H9 (cell line): ENCODE results near the gene CAMTA1. TPM values are rescaled to one million over a fixed set of nuclear protein-coding genes. Genes with fewer than 3 reads are reported as not detected.

ENCODE experiments used
- DNase-seq: peaks from one replicate; pipeline ENCODE4 v3.0.0-alpha.2; 2017
- H2AFZ ChIP-seq: one replicate; pipeline ENCODE4 v1.6.1; 2013; ENCODE audit warnings: mild to moderate bottlenecking, low read length, control low read depth, moderate library complexity
- H2AK5ac ChIP-seq: 2 replicates; pipeline ENCODE4 v1.6.1; 2013; ENCODE audit warnings: low read length, control low read depth, mixed read lengths; ENCODE audit not compliant: insufficient read length
- H2BK120ac ChIP-seq: one replicate; pipeline ENCODE4 v1.6.1; 2013; ENCODE audit warnings: low read depth, mild to moderate bottlenecking, low read length, control low read depth, inconsistent platforms; ENCODE audit not compliant: poor library complexity, severe bottlenecking
- H2BK12ac ChIP-seq: 2 replicates; pipeline ENCODE4 v1.6.1; 2013; ENCODE audit warnings: low read length, control low read depth, mixed read lengths, low read depth; ENCODE audit not compliant: insufficient read length
- H2BK15ac ChIP-seq: 2 replicates; pipeline ENCODE4 v1.6.1; 2013; ENCODE audit warnings: low read depth, low read length, control low read depth
- H2BK20ac ChIP-seq: one replicate; pipeline ENCODE4 v1.6.1; 2013; ENCODE audit warnings: low read depth, mild to moderate bottlenecking, low read length, control low read depth, inconsistent platforms; ENCODE audit not compliant: poor library complexity, severe bottlenecking
- H2BK5ac ChIP-seq: 2 replicates; pipeline ENCODE4 v1.6.1; 2013; ENCODE audit warnings: low read length, control low read depth, mixed read lengths; ENCODE audit not compliant: insufficient read length
- H3K14ac ChIP-seq: 2 replicates; pipeline ENCODE4 v1.6.1; 2013; ENCODE audit warnings: low read length, control low read depth; ENCODE audit not compliant: insufficient read depth
- H3K18ac ChIP-seq: 2 replicates; pipeline ENCODE4 v1.6.1; 2013; ENCODE audit warnings: low read depth, mild to moderate bottlenecking, mixed read lengths, low read length, control low read depth; ENCODE audit not compliant: insufficient read length
- H3K23ac ChIP-seq: 2 replicates; pipeline ENCODE4 v1.6.1; 2013; ENCODE audit warnings: low read length, control low read depth, mixed read lengths, low read depth; ENCODE audit not compliant: insufficient read length
- H3K23me2 ChIP-seq: 2 replicates; pipeline ENCODE4 v1.6.1; 2013; ENCODE audit warnings: low read depth, mild to moderate bottlenecking, mixed read lengths, low read length, control low read depth; ENCODE audit not compliant: insufficient read length, poor library complexity, severe bottlenecking
- H3K27ac ChIP-seq: 2 replicates; pipeline ENCODE4 v1.5.1; 2013; ENCODE audit warnings: low read length, control low read depth, mixed read lengths, low read depth; ENCODE audit not compliant: insufficient read length
- H3K27me3 ChIP-seq: 2 replicates; pipeline ENCODE4 v1.6.1; 2013; ENCODE audit warnings: low read length, control low read depth, inconsistent platforms; ENCODE audit not compliant: insufficient read depth
- H3K4ac ChIP-seq: 2 replicates; pipeline ENCODE4 v1.6.1; 2013; ENCODE audit warnings: low read depth, mild to moderate bottlenecking, control low read depth, inconsistent platforms, low read length, moderate library complexity
- H3K4me1 ChIP-seq: 2 replicates; pipeline ENCODE4 v1.6.1; 2013; ENCODE audit warnings: low read length, control low read depth, inconsistent platforms; ENCODE audit not compliant: insufficient read depth
- H3K4me2 ChIP-seq: 2 replicates; pipeline ENCODE4 v1.6.1; 2013; ENCODE audit warnings: low read length, control low read depth, mixed read lengths; ENCODE audit not compliant: insufficient read length, insufficient read depth
- H3K56ac ChIP-seq: 2 replicates; pipeline ENCODE4 v1.6.1; 2013; ENCODE audit warnings: low read depth, mild to moderate bottlenecking, mixed read lengths, low read length, control low read depth; ENCODE audit not compliant: insufficient read length
- H3K79me1 ChIP-seq: 2 replicates; pipeline ENCODE4 v1.6.1; 2013; ENCODE audit warnings: low read depth, mild to moderate bottlenecking, moderate library complexity, low read length, control low read depth, inconsistent platforms; ENCODE audit not compliant: insufficient read depth, poor library complexity, severe bottlenecking
- H3K79me2 ChIP-seq: 2 replicates; pipeline ENCODE4 v1.6.1; 2013; ENCODE audit warnings: low read length, control low read depth, inconsistent platforms; ENCODE audit not compliant: insufficient read depth
- H3K9ac ChIP-seq: 2 replicates; pipeline ENCODE4 v1.6.1; 2013; ENCODE audit warnings: low read length, control low read depth, mixed read lengths; ENCODE audit not compliant: insufficient read length; ENCODE audit errors: extremely low read depth
- H3K9me3 ChIP-seq: one replicate; pipeline ENCODE4 v1.6.1; 2013; ENCODE audit warnings: low read depth, low read length, inconsistent platforms; ENCODE audit not compliant: control insufficient read depth
- H3T11ph ChIP-seq: one replicate; pipeline ENCODE4 v1.6.1; 2013; ENCODE audit warnings: mild to moderate bottlenecking, low read length, control low read depth, inconsistent platforms
- H4K20me1 ChIP-seq: one replicate; pipeline ENCODE4 v1.6.1; 2013; ENCODE audit not compliant: control insufficient read depth, insufficient read length, insufficient read depth
- H4K5ac ChIP-seq: 2 replicates; pipeline ENCODE4 v1.6.1; 2013; ENCODE audit warnings: low read depth, mild to moderate bottlenecking, mixed read lengths, low read length, control low read depth; ENCODE audit not compliant: insufficient read length
- H4K8ac ChIP-seq: replicated peaks from 2 replicates; pipeline ENCODE4 v1.6.1; 2013; ENCODE audit warnings: low read length, control low read depth, mixed read lengths, low read depth; ENCODE audit not compliant: insufficient read length
- H4K91ac ChIP-seq: 2 replicates; pipeline ENCODE4 v1.6.1; 2013; ENCODE audit warnings: low read depth, mild to moderate bottlenecking, moderate library complexity, mixed read lengths, low read length, control low read depth; ENCODE audit not compliant: insufficient read length
- H3K27ac Mint-ChIP-seq, 3 experiments: 2 replicates in 2 of 3; 3 replicates in 1 of 3; pipeline ENCODE4 v1.8.0; 2020 to 2021; ENCODE audit warnings: mixed read lengths in 3 of 3, mild to moderate bottlenecking in 1 of 3, moderate library complexity in 1 of 3
- H3K27me3 Mint-ChIP-seq: 2 replicates; pipeline ENCODE4 v1.8.0; 2021; ENCODE audit warnings: low read depth, mild to moderate bottlenecking, moderate library complexity, mixed read lengths
- H3K36me3 Mint-ChIP-seq, 3 experiments: 2 replicates in 2 of 3; 3 replicates in 1 of 3; pipeline ENCODE4 v1.8.0; 2020 to 2021; ENCODE audit warnings: low read depth in 3 of 3, mixed read lengths in 3 of 3; ENCODE audit not compliant: insufficient read depth in 1 of 3
- H3K4me1 Mint-ChIP-seq, 2 experiments: 2 replicates each; pipeline ENCODE4 v1.8.0; 2020; ENCODE audit warnings: mixed read lengths in 2 of 2
- H3K4me3 Mint-ChIP-seq, 2 experiments: 2 replicates in 1 of 2; 3 replicates in 1 of 2; pipeline ENCODE4 v1.8.0; 2020 to 2021; ENCODE audit warnings: mild to moderate bottlenecking in 2 of 2, mixed read lengths in 2 of 2, moderate library complexity in 1 of 2
- H3K9me3 Mint-ChIP-seq, 2 experiments: 2 replicates in 1 of 2; 3 replicates in 1 of 2; pipeline ENCODE4 v1.8.0; 2020; ENCODE audit warnings: mild to moderate bottlenecking in 2 of 2, mixed read lengths in 2 of 2, moderate library complexity in 1 of 2
- WGBS: extraction: QIAGEN DNeasy Blood & Tissue Kit; methylation state at CpG from one replicate; pipeline ENCODE4 v1.1.7; 2013; ENCODE audit warnings: missing lambda C conversion rate, low lambda C conversion rate, mixed read lengths; ENCODE audit not compliant: insufficient read length; ENCODE audit errors: extremely low coverage; 5-methylcytosine and 5-hydroxymethylcytosine counted together
- total RNA-seq: library from RNA; stranded (reverse); gene quantifications from 2 replicates; pipeline ENCODE4 v1.2.1, GENCODE V29; 2021
- TF ChIP-seq, protein P1 (sequence below): fragments of 200-600 bp; sonication (generic); conservative IDR thresholded peaks from 3 replicates; pipeline ENCODE4 v1.8.0; 2021; ENCODE audit warnings: antibody characterized with exemption, mild to moderate bottlenecking

CAMTA1 gene
- total RNA-seq, 1 experiment from 2014 or later: 115 TPM

DNA sequence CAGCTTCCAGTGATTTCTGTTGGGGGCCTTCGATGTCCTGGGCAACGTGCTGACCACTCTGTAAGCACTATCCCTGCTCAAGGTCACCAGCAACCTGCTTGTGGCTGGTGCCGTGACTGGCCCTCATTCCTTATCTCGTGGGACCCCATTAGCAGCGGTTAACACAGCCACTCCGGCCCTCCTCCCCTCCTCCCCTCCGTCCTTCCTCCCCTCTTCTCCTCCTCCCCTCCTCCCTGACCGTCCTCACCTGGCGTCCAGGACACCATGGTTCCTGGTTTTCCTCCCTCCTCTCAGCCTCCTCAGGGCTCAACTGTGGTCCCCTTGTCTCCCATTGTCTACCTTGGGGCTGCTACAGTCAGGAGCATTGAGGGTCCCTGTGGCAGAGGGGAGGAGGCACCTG, 157.7 kb downstream of the CAMTA1 start:
- Histone ChIP-seq H3K27ac (no peak overlapping the region), H3K9ac (no peak overlapping the region), H2AK5ac (no peak overlapping the region), H3K23ac (no peak overlapping the region), H2BK20ac (no peak overlapping the region), H4K91ac (no peak overlapping the region), H3K18ac (no peak overlapping the region), H3K4me1 (no peaks in the 10 kb centered on the region), H3K4me2 (no peak overlapping the region), H3K27me3 (no peaks in the 10 kb centered on the region), H4K5ac (no peak overlapping the region), H2BK12ac (no peak overlapping the region), H3K9me3 (no peaks in the 10 kb centered on the region), H3K56ac (no peak overlapping the region), H4K8ac (no peak overlapping the region), H3K79me2 (no peaks in the 10 kb centered on the region), H3K14ac (no peak overlapping the region), H3K79me1 (no peaks in the 10 kb centered on the region), H3K4ac (no peak overlapping the region), H2AFZ (no peak overlapping the region), H2BK15ac (no peak overlapping the region), H3K23me2 (no peaks in the 10 kb centered on the region), H3T11ph (no peak overlapping the region), H2BK5ac (no peak overlapping the region), H4K20me1 (no peaks in the 10 kb centered on the region), H2BK120ac (no peak overlapping the region)
- H3K27me3 Mint-ChIP-seq: no peaks in the 10 kb centered on the region; the same call in none of the 2 replicates
- no peak for DNase-seq
- H3K4me3 Mint-ChIP-seq: no peak overlapping the region
- TF ChIP-seq, protein P1, sequence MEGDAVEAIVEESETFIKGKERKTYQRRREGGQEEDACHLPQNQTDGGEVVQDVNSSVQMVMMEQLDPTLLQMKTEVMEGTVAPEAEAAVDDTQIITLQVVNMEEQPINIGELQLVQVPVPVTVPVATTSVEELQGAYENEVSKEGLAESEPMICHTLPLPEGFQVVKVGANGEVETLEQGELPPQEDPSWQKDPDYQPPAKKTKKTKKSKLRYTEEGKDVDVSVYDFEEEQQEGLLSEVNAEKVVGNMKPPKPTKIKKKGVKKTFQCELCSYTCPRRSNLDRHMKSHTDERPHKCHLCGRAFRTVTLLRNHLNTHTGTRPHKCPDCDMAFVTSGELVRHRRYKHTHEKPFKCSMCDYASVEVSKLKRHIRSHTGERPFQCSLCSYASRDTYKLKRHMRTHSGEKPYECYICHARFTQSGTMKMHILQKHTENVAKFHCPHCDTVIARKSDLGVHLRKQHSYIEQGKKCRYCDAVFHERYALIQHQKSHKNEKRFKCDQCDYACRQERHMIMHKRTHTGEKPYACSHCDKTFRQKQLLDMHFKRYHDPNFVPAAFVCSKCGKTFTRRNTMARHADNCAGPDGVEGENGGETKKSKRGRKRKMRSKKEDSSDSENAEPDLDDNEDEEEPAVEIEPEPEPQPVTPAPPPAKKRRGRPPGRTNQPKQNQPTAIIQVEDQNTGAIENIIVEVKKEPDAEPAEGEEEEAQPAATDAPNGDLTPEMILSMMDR: no peak
- H3K9me3 Mint-ChIP-seq: peaks cover 0 to 3% of the 10 kb centered on the region in 2 experiments; a peak in 1 of 5 replicates
- no peak overlapping the region for H3K27ac Mint-ChIP-seq
- no peaks in the 10 kb centered on the region; a peak in 2 of 7 replicates for H3K36me3 Mint-ChIP-seq
- no CpG with 5 or more reads among the region's 9 CpGs for WGBS
- peaks cover 0 to 2% of the 10 kb centered on the region in 2 experiments; a peak in 1 of 4 replicates for H3K4me1 Mint-ChIP-seq
